HepG2 (cell line): ENCODE measurements around the gene TBKBP1. TPM values are rescaled to one million over a fixed set of nuclear protein-coding genes. Genes with fewer than 3 reads are reported as not detected.

ENCODE experiments used
- CHCHD3 ChIP-seq: sonication (generic); formaldehyde crosslinking; IDR thresholded peaks from 2 replicates; pipeline ENCODE4 v1.8.0; 2022; ENCODE audit warnings: mild to moderate bottlenecking, missing genetic modification reagents, moderate library complexity
- ERF ChIP-seq: IDR thresholded peaks from 2 replicates; pipeline ENCODE4 v1.6.1; 2018; ENCODE audit warnings: missing biosample characterization, missing genetic modification reagents
- HNRNPK ChIP-seq: fragments of 200-400 bp; formaldehyde crosslinking; IDR thresholded peaks from 2 replicates; pipeline ENCODE4 v1.6.1; 2018; ENCODE audit warnings: low read length, low read depth, moderate library complexity, mild to moderate bottlenecking; ENCODE audit not compliant: poor library complexity, severe bottlenecking
- KDM5B ChIP-seq: sonication (generic); formaldehyde crosslinking; IDR thresholded peaks from 2 replicates; pipeline ENCODE4 v1.4.0; 2020; ENCODE audit warnings: missing genetic modification reagents, mild to moderate bottlenecking, borderline replicate concordance
- NAIF1 ChIP-seq: sonication (generic); formaldehyde crosslinking; IDR thresholded peaks from 2 replicates; pipeline ENCODE4 v1.5.0; 2020; ENCODE audit warnings: mild to moderate bottlenecking, missing genetic modification reagents, borderline replicate concordance
- PCBP2 ChIP-seq: fragments of 200-400 bp; formaldehyde crosslinking; optimal IDR thresholded peaks from 2 replicates; pipeline ENCODE3; 2018; ENCODE audit warnings: low read length, low read depth; ENCODE audit not compliant: poor library complexity, severe bottlenecking
- SOX13 ChIP-seq, 3 experiments: fragments of 450-650 bp in 1 of 3; sonication (generic) in 1 of 3; formaldehyde crosslinking in 1 of 3; IDR thresholded peaks in 2 of 3; conservative IDR thresholded peaks in 1 of 3; 2 replicates each; pipeline versions ENCODE4 v1.5.0 to v1.6.1; 2016 to 2020; ENCODE audit warnings: antibody characterized with exemption in 1 of 3, mild to moderate bottlenecking in 1 of 3, missing compliant biosample characterization in 1 of 3, missing genetic modification reagents in 1 of 3, moderate library complexity in 1 of 3
- YY1 ChIP-seq: IDR thresholded peaks from 2 replicates; pipeline ENCODE4 v1.6.1; 2011; ENCODE audit warnings: low read length, low read depth, moderate library complexity, mild to moderate bottlenecking; ENCODE audit not compliant: insufficient read depth, insufficient replicate concordance
- ZBTB38 ChIP-seq: sonication (generic); formaldehyde crosslinking; IDR thresholded peaks from 2 replicates; pipeline ENCODE4 v1.5.1; 2020; ENCODE audit warnings: mild to moderate bottlenecking, missing genetic modification reagents
- ZNF263 ChIP-seq: sonication (generic); formaldehyde crosslinking; IDR thresholded peaks from 2 replicates; pipeline ENCODE4 v1.4.0; 2020; ENCODE audit warnings: missing genetic modification reagents
- ZNF598 ChIP-seq: sonication (generic); formaldehyde crosslinking; IDR thresholded peaks from 2 replicates; pipeline ENCODE4 v1.5.1; 2020; ENCODE audit warnings: mild to moderate bottlenecking, missing genetic modification reagents, borderline replicate concordance
- ZNF619 ChIP-seq: sonication (generic); formaldehyde crosslinking; IDR thresholded peaks from 2 replicates; pipeline ENCODE4 v1.4.0; 2020; ENCODE audit warnings: mild to moderate bottlenecking, missing genetic modification reagents
- ZNF781 ChIP-seq: sonication (generic); formaldehyde crosslinking; IDR thresholded peaks from 2 replicates; pipeline ENCODE4 v1.5.1; 2020; ENCODE audit warnings: borderline replicate concordance, mild to moderate bottlenecking, missing genetic modification reagents; ENCODE audit errors: not compliant biosample characterization
- ZNF878 ChIP-seq: sonication (generic); formaldehyde crosslinking; IDR thresholded peaks from 2 replicates; pipeline ENCODE4 v1.8.1; 2023; ENCODE audit warnings: mild to moderate bottlenecking, missing genetic modification reagents, moderate library complexity
- polyA plus RNA-seq, 8 experiments: library from polyadenylated mRNA; depleted of rRNA in 3 of 8; stranded (reverse) in 7 of 8; unstranded in 1 of 8; fragments of >200 nt; fragmentation: Illumina TruSeq in 4 of 8; extraction: Trizol in 4 of 8; gene quantifications; 2 replicates each; pipeline versions ENCODE4 v1.2.1 to v1.2.3, GENCODE V29; 2011 to 2016; ENCODE audit warnings: low read depth in 4 of 8, missing spikeins in 1 of 8, mixed read lengths in 1 of 8; ENCODE audit not compliant: insufficient read depth in 1 of 8
- total RNA-seq, 5 experiments: library from RNA; depleted of rRNA; stranded (reverse); fragments of >200 nt; fragmentation: Illumina TruSeq; extraction: Trizol; gene quantifications; 2 replicates each; pipeline ENCODE4 v1.2.3, GENCODE V29; 2016; ENCODE audit warnings: low read depth in 1 of 5
- TF ChIP-seq, protein P1 (sequence below): sonication (generic); formaldehyde crosslinking; IDR thresholded peaks from 2 replicates; pipeline ENCODE4 v1.5.1; 2020; ENCODE audit warnings: mild to moderate bottlenecking, missing genetic modification reagents, borderline replicate concordance
- TF ChIP-seq, protein P2 (sequence below): sonication (generic); formaldehyde crosslinking; IDR thresholded peaks from 2 replicates; pipeline ENCODE4 v1.5.1; 2020; ENCODE audit warnings: missing genetic modification reagents, mild to moderate bottlenecking, borderline replicate concordance
- TF ChIP-seq, protein P3 (sequence below): IDR thresholded peaks from 2 replicates; pipeline ENCODE4 v1.6.1; 2018; ENCODE audit warnings: missing genetic modification reagents, mild to moderate bottlenecking, missing compliant biosample characterization

Gene TBKBP1
- total and polyA plus RNA-seq, 2 of the 13 experiments (the other 11 are each of a cell fraction or from before 2014, with no cell fraction given), result 2.6 to 7.0 TPM

DNA sequence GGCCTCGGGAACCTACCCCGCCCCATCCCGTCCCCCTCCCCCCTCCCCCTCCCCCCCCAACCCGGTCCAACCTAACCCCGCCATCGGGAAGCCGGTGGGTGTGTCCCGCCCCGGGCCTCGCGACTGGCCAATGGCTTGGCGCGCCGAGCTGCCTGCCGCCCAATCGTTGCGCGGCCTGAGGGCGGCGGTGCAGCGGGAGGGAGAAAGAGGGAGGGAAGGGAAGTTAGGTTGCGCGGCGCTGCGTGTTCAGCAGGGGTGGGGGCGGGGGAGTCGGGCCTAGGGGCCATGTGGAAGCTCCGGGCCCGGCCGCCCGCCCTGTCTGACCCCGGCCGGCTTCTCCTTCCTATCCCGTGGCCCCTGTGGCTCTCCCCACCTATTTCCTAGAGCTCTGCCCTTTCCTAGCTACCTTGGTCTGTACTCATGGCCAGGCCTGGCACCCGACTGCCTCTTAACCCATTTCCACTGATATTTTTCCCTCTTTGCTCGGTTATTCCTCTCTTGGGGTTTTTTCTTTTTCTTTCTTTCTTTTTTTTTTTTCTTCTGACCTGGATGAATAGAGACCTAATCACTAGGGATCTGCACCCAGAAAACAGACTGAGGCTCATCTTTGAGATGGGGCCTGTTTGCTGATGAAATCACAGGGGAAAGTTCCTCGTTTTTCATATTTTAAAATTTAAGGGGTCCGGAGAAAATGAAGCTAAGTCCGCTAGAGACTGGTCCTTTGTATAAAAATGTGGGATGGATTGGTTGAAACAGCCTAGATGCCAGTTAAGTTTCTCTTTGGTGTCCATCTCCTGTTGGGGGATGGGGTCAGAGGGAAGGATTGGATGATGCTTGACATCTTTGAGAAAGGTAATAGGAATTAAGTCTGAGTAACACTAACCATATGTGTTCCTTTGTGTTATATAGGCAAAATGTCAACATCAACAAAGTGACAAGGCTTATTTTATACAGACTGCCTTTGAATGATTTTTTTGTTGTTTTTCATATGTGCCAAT is 43.1 kb upstream of the TBKBP1 start (continued):
- peak; percentile 82; the same call in 1 of the 2 replicates for TF ChIP-seq SOX13 (IDR thresholded peaks at IDR 0.05)
- peak in 1 of 2 experiments; percentile 37; a peak in 1 of 4 replicates for TF ChIP-seq SOX13 (CRISPR knock-in tag; conservative IDR thresholded peaks at IDR 0.05 in 1 of 2, IDR thresholded peaks at IDR 0.05 in 1 of 2)
- TF ChIP-seq NAIF1 (CRISPR knock-in tag), result no peak
- TF ChIP-seq, protein P1, sequence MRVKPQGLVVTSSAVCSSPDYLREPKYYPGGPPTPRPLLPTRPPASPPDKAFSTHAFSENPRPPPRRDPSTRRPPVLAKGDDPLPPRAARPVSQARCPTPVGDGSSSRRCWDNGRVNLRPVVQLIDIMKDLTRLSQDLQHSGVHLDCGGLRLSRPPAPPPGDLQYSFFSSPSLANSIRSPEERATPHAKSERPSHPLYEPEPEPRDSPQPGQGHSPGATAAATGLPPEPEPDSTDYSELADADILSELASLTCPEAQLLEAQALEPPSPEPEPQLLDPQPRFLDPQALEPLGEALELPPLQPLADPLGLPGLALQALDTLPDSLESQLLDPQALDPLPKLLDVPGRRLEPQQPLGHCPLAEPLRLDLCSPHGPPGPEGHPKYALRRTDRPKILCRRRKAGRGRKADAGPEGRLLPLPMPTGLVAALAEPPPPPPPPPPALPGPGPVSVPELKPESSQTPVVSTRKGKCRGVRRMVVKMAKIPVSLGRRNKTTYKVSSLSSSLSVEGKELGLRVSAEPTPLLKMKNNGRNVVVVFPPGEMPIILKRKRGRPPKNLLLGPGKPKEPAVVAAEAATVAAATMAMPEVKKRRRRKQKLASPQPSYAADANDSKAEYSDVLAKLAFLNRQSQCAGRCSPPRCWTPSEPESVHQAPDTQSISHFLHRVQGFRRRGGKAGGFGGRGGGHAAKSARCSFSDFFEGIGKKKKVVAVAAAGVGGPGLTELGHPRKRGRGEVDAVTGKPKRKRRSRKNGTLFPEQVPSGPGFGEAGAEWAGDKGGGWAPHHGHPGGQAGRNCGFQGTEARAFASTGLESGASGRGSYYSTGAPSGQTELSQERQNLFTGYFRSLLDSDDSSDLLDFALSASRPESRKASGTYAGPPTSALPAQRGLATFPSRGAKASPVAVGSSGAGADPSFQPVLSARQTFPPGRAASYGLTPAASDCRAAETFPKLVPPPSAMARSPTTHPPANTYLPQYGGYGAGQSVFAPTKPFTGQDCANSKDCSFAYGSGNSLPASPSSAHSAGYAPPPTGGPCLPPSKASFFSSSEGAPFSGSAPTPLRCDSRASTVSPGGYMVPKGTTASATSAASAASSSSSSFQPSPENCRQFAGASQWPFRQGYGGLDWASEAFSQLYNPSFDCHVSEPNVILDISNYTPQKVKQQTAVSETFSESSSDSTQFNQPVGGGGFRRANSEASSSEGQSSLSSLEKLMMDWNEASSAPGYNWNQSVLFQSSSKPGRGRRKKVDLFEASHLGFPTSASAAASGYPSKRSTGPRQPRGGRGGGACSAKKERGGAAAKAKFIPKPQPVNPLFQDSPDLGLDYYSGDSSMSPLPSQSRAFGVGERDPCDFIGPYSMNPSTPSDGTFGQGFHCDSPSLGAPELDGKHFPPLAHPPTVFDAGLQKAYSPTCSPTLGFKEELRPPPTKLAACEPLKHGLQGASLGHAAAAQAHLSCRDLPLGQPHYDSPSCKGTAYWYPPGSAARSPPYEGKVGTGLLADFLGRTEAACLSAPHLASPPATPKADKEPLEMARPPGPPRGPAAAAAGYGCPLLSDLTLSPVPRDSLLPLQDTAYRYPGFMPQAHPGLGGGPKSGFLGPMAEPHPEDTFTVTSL (CRISPR knock-in tag), result no peak
- TF ChIP-seq ERF (CRISPR knock-in tag), result peak; percentile 52
- TF ChIP-seq KDM5B (CRISPR knock-in tag), result 0 out of 2 replicates have a peak, but pooled peaks have one; percentile 26
- TF ChIP-seq CHCHD3 (CRISPR knock-in tag), result no peak
- 0 out of 2 replicates have a peak, but pooled peaks have one; percentile 20 for TF ChIP-seq ZNF878 (CRISPR knock-in tag)
- TF ChIP-seq ZNF781 (CRISPR knock-in tag), result peak; percentile 74
- no peak for TF ChIP-seq ZNF598 (CRISPR knock-in tag)
- TF ChIP-seq, protein P2, sequence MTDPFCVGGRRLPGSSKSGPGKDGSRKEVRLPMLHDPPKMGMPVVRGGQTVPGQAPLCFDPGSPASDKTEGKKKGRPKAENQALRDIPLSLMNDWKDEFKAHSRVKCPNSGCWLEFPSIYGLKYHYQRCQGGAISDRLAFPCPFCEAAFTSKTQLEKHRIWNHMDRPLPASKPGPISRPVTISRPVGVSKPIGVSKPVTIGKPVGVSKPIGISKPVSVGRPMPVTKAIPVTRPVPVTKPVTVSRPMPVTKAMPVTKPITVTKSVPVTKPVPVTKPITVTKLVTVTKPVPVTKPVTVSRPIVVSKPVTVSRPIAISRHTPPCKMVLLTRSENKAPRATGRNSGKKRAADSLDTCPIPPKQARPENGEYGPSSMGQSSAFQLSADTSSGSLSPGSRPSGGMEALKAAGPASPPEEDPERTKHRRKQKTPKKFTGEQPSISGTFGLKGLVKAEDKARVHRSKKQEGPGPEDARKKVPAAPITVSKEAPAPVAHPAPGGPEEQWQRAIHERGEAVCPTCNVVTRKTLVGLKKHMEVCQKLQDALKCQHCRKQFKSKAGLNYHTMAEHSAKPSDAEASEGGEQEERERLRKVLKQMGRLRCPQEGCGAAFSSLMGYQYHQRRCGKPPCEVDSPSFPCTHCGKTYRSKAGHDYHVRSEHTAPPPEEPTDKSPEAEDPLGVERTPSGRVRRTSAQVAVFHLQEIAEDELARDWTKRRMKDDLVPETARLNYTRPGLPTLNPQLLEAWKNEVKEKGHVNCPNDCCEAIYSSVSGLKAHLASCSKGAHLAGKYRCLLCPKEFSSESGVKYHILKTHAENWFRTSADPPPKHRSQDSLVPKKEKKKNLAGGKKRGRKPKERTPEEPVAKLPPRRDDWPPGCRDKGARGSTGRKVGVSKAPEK (CRISPR knock-in tag), result 0 out of 2 replicates have a peak, but pooled peaks have one; percentile 56
- no peak for TF ChIP-seq ZNF263 (CRISPR knock-in tag)
- peak; percentile 100 for TF ChIP-seq HNRNPK
- TF ChIP-seq ZNF619 (CRISPR knock-in tag), result no peak
- TF ChIP-seq ZBTB38 (CRISPR knock-in tag), result no peak
- TF ChIP-seq, protein P3, sequence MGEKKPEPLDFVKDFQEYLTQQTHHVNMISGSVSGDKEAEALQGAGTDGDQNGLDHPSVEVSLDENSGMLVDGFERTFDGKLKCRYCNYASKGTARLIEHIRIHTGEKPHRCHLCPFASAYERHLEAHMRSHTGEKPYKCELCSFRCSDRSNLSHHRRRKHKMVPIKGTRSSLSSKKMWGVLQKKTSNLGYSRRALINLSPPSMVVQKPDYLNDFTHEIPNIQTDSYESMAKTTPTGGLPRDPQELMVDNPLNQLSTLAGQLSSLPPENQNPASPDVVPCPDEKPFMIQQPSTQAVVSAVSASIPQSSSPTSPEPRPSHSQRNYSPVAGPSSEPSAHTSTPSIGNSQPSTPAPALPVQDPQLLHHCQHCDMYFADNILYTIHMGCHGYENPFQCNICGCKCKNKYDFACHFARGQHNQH (CRISPR knock-in tag), result peak; percentile 45
- TF ChIP-seq PCBP2, result peak; percentile 37
- TF ChIP-seq YY1, result peak; percentile 81
